HK-2 (cell line): Measurements from ENCODE around the gene KDM1B.

ENCODE experiments used
- DNase-seq: peaks from one replicate; pipeline ENCODE4 v3.0.0-alpha.2; 2018; ENCODE audit not compliant: unreplicated experiment

The KDM1B gene, protein sequence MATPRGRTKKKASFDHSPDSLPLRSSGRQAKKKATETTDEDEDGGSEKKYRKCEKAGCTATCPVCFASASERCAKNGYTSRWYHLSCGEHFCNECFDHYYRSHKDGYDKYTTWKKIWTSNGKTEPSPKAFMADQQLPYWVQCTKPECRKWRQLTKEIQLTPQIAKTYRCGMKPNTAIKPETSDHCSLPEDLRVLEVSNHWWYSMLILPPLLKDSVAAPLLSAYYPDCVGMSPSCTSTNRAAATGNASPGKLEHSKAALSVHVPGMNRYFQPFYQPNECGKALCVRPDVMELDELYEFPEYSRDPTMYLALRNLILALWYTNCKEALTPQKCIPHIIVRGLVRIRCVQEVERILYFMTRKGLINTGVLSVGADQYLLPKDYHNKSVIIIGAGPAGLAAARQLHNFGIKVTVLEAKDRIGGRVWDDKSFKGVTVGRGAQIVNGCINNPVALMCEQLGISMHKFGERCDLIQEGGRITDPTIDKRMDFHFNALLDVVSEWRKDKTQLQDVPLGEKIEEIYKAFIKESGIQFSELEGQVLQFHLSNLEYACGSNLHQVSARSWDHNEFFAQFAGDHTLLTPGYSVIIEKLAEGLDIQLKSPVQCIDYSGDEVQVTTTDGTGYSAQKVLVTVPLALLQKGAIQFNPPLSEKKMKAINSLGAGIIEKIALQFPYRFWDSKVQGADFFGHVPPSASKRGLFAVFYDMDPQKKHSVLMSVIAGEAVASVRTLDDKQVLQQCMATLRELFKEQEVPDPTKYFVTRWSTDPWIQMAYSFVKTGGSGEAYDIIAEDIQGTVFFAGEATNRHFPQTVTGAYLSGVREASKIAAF

DNA sequence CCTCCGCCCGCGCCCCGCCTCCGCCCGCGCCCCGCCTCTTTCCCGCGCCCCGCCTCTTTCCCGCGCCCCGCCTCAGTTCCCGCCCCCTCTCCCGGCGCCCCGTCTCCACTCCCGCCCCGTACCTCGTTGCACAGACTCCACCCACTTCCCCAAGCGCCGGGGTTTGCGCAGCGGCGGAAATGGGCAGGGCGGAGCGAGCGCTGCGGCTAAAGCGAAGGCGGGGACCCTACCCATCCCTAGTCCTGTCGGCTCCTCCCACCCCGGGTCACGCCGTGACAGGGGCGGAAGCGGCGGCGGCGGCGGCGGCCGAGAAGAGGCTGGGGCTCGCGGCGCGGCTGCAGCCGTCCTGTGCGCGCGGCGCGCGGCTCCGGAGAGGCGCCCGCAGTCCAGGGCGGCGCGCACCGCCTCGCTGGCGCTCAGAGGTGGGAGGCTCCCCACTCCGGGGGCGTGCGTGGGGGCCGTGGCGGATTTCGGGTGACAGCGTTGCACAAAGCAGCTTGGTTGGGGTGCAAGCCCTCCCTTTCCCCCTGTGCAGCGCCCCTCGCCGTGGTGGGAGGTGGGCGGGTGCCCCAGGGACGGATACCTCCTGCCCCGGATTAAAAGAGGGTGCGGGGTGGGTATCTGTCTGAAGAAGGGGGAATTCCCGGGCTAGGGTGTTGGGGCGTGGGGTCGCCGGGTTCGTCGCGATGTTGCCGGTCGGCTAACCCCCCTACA is at the start of gene KDM1B:
Gene KDM1B, plus strand, starts transcription at position 273 of the 714 bp plus-strand sequence. CDS start 4,474 bp downstream, outside the sequence.
- DNase-seq = peak; percentile 99

DNA sequence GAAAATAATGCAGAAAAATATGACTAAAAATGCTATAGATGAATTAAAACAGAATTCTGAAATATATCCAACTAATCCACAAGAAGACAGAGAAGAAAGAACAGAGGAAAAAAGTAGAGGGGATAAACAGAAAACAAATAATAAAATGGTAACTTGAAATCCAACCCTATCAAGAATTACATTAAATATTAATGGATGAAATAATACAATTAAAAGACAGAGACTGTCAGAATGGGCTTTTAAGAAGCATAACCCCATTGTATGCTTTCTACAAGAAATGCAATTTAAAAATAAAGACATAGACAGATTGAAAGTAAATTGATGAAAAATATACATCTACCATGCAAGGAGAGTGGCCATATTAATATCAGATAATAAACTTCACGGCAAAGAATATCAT is 48.2 kb upstream of the KDM1B start:
- no peak for DNase-seq

- DNase-seq = no peak
Observed at GRCh38 chr6:18110162-18110561, 45.1 kb upstream of the KDM1B start.

DNA sequence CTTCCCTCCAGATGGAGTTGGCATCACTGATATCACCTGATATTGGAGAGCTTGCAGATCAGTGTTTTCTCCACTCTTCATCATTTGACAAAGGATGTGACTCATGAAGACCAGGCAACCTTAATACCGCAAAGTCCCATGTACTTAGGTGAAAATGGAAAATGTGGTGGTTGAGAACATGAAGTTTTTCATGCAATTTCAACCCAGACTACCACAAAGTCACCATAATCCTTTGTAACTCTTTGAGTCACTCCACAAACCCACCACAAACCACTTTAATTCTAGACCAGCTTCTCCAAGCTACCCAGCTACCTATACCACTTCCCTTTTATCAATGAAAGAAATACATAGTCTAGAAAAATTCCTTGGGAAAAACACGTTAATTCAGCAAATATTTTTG is 39.9 kb upstream of the KDM1B start:
- no peak for DNase-seq

GRCh38 chr6:18117136-18117535 is 38.1 kb upstream of the KDM1B start:
- DNase-seq = no peak

GRCh38 chr6:18118330-18118729 is 36.9 kb upstream of the KDM1B start:
- DNase-seq = no peak

- DNase-seq = no peak
Observed at GRCh38 chr6:18119236-18119635, 36.0 kb upstream of the KDM1B start.

GRCh38 chr6:18121580-18122127 is 33.6 kb upstream of the KDM1B start:
- DNase-seq = no peak

GRCh38 chr6:18122128-18123093 is 32.8 kb upstream of the KDM1B start, which contains the start of gene NHLRC1:
NHLRC1 (minus strand) TSS chr6:18122677; CDS start chr6:18122606, 71 bp downstream.
- DNase-seq = peak; percentile 50

DNA sequence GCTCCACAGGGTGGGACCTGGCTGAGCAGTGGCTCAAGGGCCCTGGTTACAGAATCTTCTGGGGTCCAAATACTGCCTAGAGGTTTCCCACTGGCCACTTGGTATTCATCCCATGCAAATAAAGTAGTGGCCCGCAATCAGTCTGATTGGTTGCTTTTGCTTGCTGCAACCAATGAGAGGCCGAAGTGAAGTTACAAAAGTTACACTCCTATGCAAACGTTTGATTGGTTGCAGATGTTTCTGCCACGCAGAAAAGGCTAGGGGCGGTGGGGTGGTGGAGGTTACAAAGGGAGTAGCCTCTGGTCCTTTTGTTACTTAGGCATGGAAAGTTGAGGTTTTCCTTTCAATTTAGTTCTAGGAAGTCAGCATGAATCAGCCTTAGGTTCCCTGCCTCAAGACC is 29.1 kb upstream of the KDM1B start:
- DNase-seq = no peak

- no peak for DNase-seq
Observed at GRCh38 chr6:18132346-18132745, 22.9 kb upstream of the KDM1B start.

DNA sequence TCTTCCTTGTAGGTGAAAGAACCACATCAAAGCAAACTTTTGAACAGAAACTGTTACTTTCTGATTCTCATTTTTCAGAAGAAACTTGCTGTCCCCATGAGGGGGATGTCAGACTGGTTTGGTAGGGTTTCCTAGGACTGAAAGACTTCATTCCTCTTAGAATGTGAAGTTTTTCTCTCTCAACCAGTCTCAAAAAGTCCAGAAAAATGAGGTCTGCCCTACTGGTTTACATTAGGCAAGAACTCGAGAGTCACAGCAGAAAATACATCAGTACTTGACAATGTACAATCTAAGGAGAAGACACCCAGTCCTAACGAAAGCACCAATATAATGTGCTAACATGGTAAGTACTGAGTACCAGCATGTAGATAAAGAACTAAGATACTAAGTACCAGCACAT is 20.1 kb upstream of the KDM1B start:
- no peak for DNase-seq

DNA sequence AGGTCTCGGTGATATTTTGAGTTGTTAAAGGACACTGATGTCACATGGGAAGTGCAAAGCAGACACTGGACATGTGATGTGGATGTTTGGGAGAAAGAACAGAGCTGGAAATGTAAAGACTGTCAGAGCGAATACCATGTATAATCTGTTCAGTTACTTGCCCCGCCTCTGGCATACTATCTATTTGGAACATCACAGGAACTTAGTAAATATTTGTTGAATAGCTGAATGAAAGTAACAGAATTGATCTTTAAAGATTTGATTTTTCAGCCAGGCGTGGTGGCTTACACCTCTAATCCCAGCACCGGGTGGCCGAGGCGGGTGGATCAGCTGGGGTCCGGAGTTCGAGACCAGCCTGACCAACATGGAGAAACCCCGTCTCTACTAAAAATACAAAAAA is 19.0 kb upstream of the KDM1B start:
- DNase-seq = no peak

- DNase-seq = no peak
Observed at GRCh38 chr6:18138906-18139305, 16.3 kb upstream of the KDM1B start.

- DNase-seq = no peak
Observed at GRCh38 chr6:18139935-18140621, 15.1 kb upstream of the KDM1B start.

DNA sequence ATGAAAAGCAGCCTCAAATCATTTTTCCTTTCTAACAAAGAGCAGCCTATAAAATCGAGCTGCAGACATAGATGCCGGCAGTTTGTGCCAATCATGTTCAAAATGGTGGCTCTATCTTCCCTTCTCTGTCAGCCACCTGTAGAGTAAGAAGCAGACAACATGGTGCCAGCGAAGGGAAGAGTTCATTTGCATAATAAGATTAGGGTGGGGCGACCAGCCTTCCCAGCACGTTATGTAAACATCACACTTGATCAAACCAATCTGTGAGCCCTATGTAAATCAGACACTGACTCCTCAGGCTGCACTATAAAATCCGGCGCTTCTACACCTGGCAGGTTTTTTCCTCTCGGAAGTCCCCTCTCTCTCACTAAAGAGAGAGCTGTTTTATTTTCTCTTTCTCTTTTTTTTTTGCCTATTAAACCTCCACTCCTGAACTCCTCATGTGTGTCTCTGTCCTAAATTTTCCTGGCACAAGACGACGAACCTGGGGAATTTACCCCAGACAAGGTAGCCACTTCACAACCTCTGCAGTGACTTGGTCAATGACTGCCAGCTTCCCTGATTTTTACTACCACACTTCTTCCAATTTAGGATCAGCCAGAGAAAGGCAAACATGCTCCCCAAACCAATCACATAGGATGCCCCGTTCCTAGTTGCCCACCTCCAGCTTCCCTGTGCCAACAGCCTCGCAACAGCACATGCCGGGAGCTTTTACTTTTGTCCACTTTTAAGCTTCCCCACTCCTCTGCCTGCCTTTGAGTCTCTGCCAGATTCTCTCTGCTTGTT is 13.2 kb upstream of the KDM1B start:
- no peak for DNase-seq

DNA sequence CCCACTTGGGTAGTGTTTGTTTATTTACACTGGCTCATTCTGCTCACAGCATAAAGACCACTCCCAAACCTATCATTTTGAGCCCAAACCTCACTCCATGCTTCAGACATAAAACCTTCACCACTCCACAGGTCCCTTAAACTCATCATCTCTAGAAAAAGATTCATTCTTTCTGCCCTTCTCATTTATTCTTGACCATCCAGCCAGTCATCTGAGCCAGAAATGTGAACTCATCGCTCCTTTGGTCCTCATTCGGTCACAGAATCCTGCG is 12.7 kb upstream of the KDM1B start:
- no peak for DNase-seq

DNA sequence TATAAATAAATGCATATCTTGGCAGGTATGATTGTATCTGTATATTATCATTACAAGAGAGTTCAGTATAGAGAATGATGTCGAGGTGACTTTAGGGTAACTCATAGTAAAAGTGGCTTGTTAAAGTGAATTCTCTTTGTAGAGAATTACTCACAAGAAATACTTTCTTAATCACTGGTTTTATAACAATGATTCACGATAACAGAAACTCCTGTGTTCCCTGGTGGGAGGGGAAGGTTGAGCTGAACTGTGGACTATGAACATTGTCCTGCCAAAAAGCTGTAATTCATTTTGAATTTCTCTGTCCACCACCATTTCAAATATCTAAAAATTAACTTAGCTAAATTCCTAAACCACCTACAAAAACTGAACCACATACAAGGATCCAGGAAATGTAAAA is 8.1 kb upstream of the KDM1B start:
- DNase-seq = no peak

GRCh38 chr6:18147616-18148015 is 7.6 kb upstream of the KDM1B start:
- no peak for DNase-seq
